H1 (cell line): ENCODE measurements around the gene MAST1. TPM values are rescaled to one million over a fixed set of nuclear protein-coding genes. Genes with fewer than 3 reads are reported as not detected.

Experiments
- CTCF ChIA-PET: fragments of 300-600 bp; sonication (Branson Sonifier 250); formaldehyde crosslinking; loops from one replicate; lab custom pipeline; 2021; ENCODE audit not compliant: partially characterized antibody; lab: Charles Lee
- POLR2A ChIA-PET: fragments of 300-600 bp; sonication (Branson Sonifier 250); formaldehyde crosslinking; loops from one replicate; lab custom pipeline; 2021; ENCODE audit warnings: inconsistent platforms; ENCODE audit not compliant: partially characterized antibody; lab: Charles Lee
- DNase-seq, 2 experiments: peaks; one replicate each; pipeline versions ENCODE4 v3.0.0 to v3.0.0-alpha.2; 2010 to 2022; ENCODE audit warnings: low spot score in 2 of 2, low read depth in 1 of 2, mixed read lengths in 1 of 2
- FAIRE-seq: peaks from 2 replicates; lab custom pipeline; 2011; peaks lifted over from hg19 to GRCh38; lab: Jason Lieb, UNC
- H2AFZ ChIP-seq: 2 replicates; pipeline ENCODE4 v1.8.1; 2012; ENCODE audit warnings: low read length, inconsistent platforms
- H2AK5ac ChIP-seq: 2 replicates; pipeline ENCODE4 v1.6.1; 2013; ENCODE audit warnings: low read depth, low read length
- H2BK120ac ChIP-seq: replicated peaks from 2 replicates; pipeline ENCODE3; 2013; ENCODE audit warnings: low read depth, low read length, inconsistent platforms
- H2BK12ac ChIP-seq: 2 replicates; pipeline ENCODE4 v1.6.1; 2013; ENCODE audit warnings: low read depth, low read length
- H2BK15ac ChIP-seq: 2 replicates; pipeline ENCODE4 v1.6.1; 2013; ENCODE audit warnings: low read length
- H2BK20ac ChIP-seq: 2 replicates; pipeline ENCODE4 v1.6.1; 2013; ENCODE audit warnings: low read length
- H2BK5ac ChIP-seq: 2 replicates; pipeline ENCODE4 v1.6.1; 2013; ENCODE audit warnings: low read depth, low read length
- H3K14ac ChIP-seq: 2 replicates; pipeline ENCODE4 v1.6.1; 2013; ENCODE audit warnings: inconsistent platforms; ENCODE audit not compliant: insufficient read length
- H3K18ac ChIP-seq: 2 replicates; pipeline ENCODE4 v1.6.1; 2013; ENCODE audit warnings: low read length; ENCODE audit errors: extremely low read depth
- H3K23ac ChIP-seq: 2 replicates; pipeline ENCODE4 v1.6.1; 2013; ENCODE audit warnings: inconsistent platforms; ENCODE audit not compliant: insufficient read length
- H3K23me2 ChIP-seq: 2 replicates; pipeline ENCODE4 v1.6.1; 2013; ENCODE audit warnings: low read depth, low read length
- H3K27ac ChIP-seq: 2 replicates; pipeline ENCODE4 v1.6.1; 2011; ENCODE audit warnings: low read depth, low read length, inconsistent platforms
- H3K27me3 ChIP-seq, 4 experiments: replicated peaks in 1 of 4; 1 replicate in 1 of 4; 2 replicates in 3 of 4; pipeline versions ENCODE4 v1.6.1 to v1.8.1; 2011 to 2013; ENCODE audit warnings: low read length in 3 of 4, mild to moderate bottlenecking in 3 of 4, inconsistent platforms in 2 of 4, mixed read lengths in 2 of 4, moderate library complexity in 1 of 4; ENCODE audit not compliant: control insufficient read depth in 3 of 4, insufficient read depth in 3 of 4; ENCODE audit errors: extremely low read depth in 1 of 4
- H3K36me3 ChIP-seq, 4 experiments: 2 replicates each; pipeline versions ENCODE4 v1.6.1 to v1.8.1; 2011 to 2013; ENCODE audit warnings: mild to moderate bottlenecking in 4 of 4, low read length in 3 of 4, moderate library complexity in 2 of 4, control low read depth in 1 of 4, inconsistent platforms in 1 of 4; ENCODE audit not compliant: insufficient read depth in 4 of 4, control insufficient read depth in 2 of 4
- H3K4ac ChIP-seq: replicated peaks from 2 replicates; pipeline ENCODE3; 2013; ENCODE audit warnings: low read length, low read depth, mixed read lengths, inconsistent platforms; ENCODE audit not compliant: insufficient read length
- H3K4me1 ChIP-seq, 4 experiments: replicated peaks in 1 of 4; 1 replicate in 1 of 4; 2 replicates in 3 of 4; pipeline versions ENCODE4 v1.6.1 to v1.8.1; 2011 to 2013; ENCODE audit warnings: low read length in 3 of 4, inconsistent platforms in 2 of 4, mixed read lengths in 1 of 4; ENCODE audit not compliant: insufficient read depth in 4 of 4, control insufficient read depth in 3 of 4
- H3K4me2 ChIP-seq, 2 experiments: 2 replicates each; pipeline versions ENCODE4 v1.6.1 to v1.8.1; 2011 to 2013; ENCODE audit warnings: low read depth in 2 of 2, low read length in 2 of 2, control low read depth in 1 of 2, inconsistent platforms in 1 of 2, mild to moderate bottlenecking in 1 of 2; ENCODE audit not compliant: insufficient read depth in 1 of 2
- H3K4me3 ChIP-seq, 4 experiments: fragments of 200-600, 300-600 bp in 1 of 4; sonication (generic), shearing (Covaris generic), sonication (Bioruptor Twin) in 1 of 4; 2 replicates each; pipeline versions ENCODE4 v1.5.1 to v1.8.1; 2011 to 2016; ENCODE audit warnings: low read length in 4 of 4, low read depth in 3 of 4, control low read depth in 2 of 4, inconsistent platforms in 2 of 4, mild to moderate bottlenecking in 2 of 4, mixed read lengths in 1 of 4, moderate library complexity in 1 of 4; ENCODE audit not compliant: insufficient read depth in 2 of 4; ENCODE audit errors: extremely low read depth in 1 of 4
- H3K56ac ChIP-seq: replicated peaks from 2 replicates; pipeline ENCODE3; 2013; ENCODE audit warnings: low read depth, mild to moderate bottlenecking, mixed read lengths, low read length, inconsistent platforms; ENCODE audit not compliant: insufficient read length
- H3K79me1 ChIP-seq: 2 replicates; pipeline ENCODE4 v1.6.1; 2013; ENCODE audit warnings: low read depth, low read length, control low read depth
- H3K79me2 ChIP-seq, 2 experiments: 2 replicates each; pipeline versions ENCODE4 v1.6.1 to v1.8.1; 2012 to 2013; ENCODE audit warnings: low read length in 2 of 2, mild to moderate bottlenecking in 2 of 2, inconsistent platforms in 1 of 2; ENCODE audit not compliant: insufficient read depth in 2 of 2, control insufficient read depth in 1 of 2
- H3K9ac ChIP-seq, 4 experiments: replicated peaks in 1 of 4; 1 replicate in 1 of 4; 2 replicates in 3 of 4; pipeline versions ENCODE4 v1.6.1 to v1.8.1; 2011 to 2013; ENCODE audit warnings: low read depth in 3 of 4, low read length in 3 of 4, control low read depth in 2 of 4, mild to moderate bottlenecking in 2 of 4, moderate library complexity in 2 of 4, inconsistent platforms in 1 of 4; ENCODE audit errors: extremely low read depth in 1 of 4
- H3K9me3 ChIP-seq, 2 experiments: 2 replicates each; pipeline versions ENCODE4 v1.6.1 to v1.8.1; 2012 to 2013; ENCODE audit warnings: mild to moderate bottlenecking in 2 of 2, moderate library complexity in 2 of 2, control low read depth in 1 of 2, inconsistent platforms in 1 of 2, low read depth in 1 of 2, low read length in 1 of 2, mixed read lengths in 1 of 2; ENCODE audit not compliant: insufficient read depth in 2 of 2
- H4K20me1 ChIP-seq, 2 experiments: replicated peaks in 1 of 2; 2 replicates each; pipeline versions ENCODE3 to v1.8.1; 2011 to 2013; ENCODE audit warnings: inconsistent platforms in 2 of 2, low read length in 2 of 2, mild to moderate bottlenecking in 1 of 2; ENCODE audit not compliant: insufficient read depth in 2 of 2, control insufficient read depth in 1 of 2
- H4K5ac ChIP-seq: 2 replicates; pipeline ENCODE4 v1.6.1; 2013; ENCODE audit warnings: low read length, low read depth, mixed read lengths, inconsistent platforms; ENCODE audit not compliant: insufficient read length
- H4K8ac ChIP-seq: 2 replicates; pipeline ENCODE4 v1.8.0; 2013; ENCODE audit warnings: mild to moderate bottlenecking, moderate library complexity, low read length, inconsistent platforms; ENCODE audit not compliant: insufficient read depth; ENCODE audit errors: extremely low read depth
- H4K91ac ChIP-seq: replicated peaks from 2 replicates; pipeline ENCODE3; 2013; ENCODE audit warnings: low read length, mixed read lengths, inconsistent platforms; ENCODE audit not compliant: insufficient read length
- BACH1 ChIP-seq: IDR thresholded peaks from 2 replicates; pipeline ENCODE4 v1.6.1; 2012; ENCODE audit warnings: low read length, improper control_type of control experiment
- CHD1 ChIP-seq: IDR thresholded peaks from 2 replicates; pipeline ENCODE4 v1.6.1; 2012; ENCODE audit warnings: low read depth, low read length, improper control_type of control experiment
- EGR1 ChIP-seq: IDR thresholded peaks from 2 replicates; pipeline ENCODE4 v1.6.1; 2011; ENCODE audit warnings: low read depth, low read length, borderline replicate concordance
- KDM4A ChIP-seq: IDR thresholded peaks from one replicate; pipeline ENCODE4 v1.7.1; 2012; ENCODE audit warnings: low read depth, mild to moderate bottlenecking, moderate library complexity, low read length, inconsistent platforms; ENCODE audit not compliant: severe bottlenecking
- KDM5A ChIP-seq: fragments of 200-600 bp; IDR thresholded peaks from 2 replicates; pipeline ENCODE4 v1.7.1; 2012; ENCODE audit warnings: mild to moderate bottlenecking, low read length, inconsistent platforms, mixed read lengths
- POLR2A ChIP-seq, 2 experiments: IDR thresholded peaks; 1 replicate in 1 of 2; 2 replicates in 1 of 2; pipeline ENCODE4 v1.6.1; 2011; ENCODE audit warnings: low read depth in 2 of 2, low read length in 2 of 2, mild to moderate bottlenecking in 2 of 2; ENCODE audit errors: control extremely low read depth in 1 of 2
- RNF2 ChIP-seq: fragments of 200-900, 300-1000 bp; sonication (generic); IDR thresholded peaks from 2 replicates; pipeline ENCODE4 v1.7.1; 2016; ENCODE audit warnings: borderline replicate concordance, low read depth, mild to moderate bottlenecking, antibody characterized with exemption, low read length; ENCODE audit not compliant: poor library complexity, severe bottlenecking; ENCODE audit errors: missing control alignments
- TAF1 ChIP-seq: IDR thresholded peaks from 2 replicates; pipeline ENCODE4 v1.6.1; 2011; ENCODE audit warnings: mild to moderate bottlenecking, low read depth, low read length
- WGBS, 2 experiments: shearing (Covaris generic) in 1 of 2; methylation state at CpG; one replicate each; pipeline versions ENCODE4 v1.1.6 to v1.1.7; 2013 to 2015; ENCODE audit warnings: low lambda C conversion rate in 2 of 2, mixed read lengths in 2 of 2, inconsistent platforms in 1 of 2, low coverage in 1 of 2, missing lambda C conversion rate in 1 of 2; ENCODE audit not compliant: insufficient replicate concordance in 2 of 2, insufficient coverage in 1 of 2, insufficient read length in 1 of 2; ENCODE audit errors: extremely low coverage in 1 of 2, missing lambda C conversion rate in 1 of 2; 5-methylcytosine and 5-hydroxymethylcytosine counted together
- polyA plus RNA-seq, 7 experiments: library from polyadenylated mRNA; depleted of rRNA in 3 of 7; stranded (reverse) in 5 of 7; unstranded in 2 of 7; fragments of >200 nt in 5 of 7; fragments of 200-250 nt in 2 of 7; gene quantifications; 1 replicate in 5 of 7; 2 replicates in 1 of 7; 4 replicates in 1 of 7; pipeline versions ENCODE4 v1.2.1 to v1.2.3, GENCODE V29; 2011 to 2013; ENCODE audit warnings: missing spikeins in 2 of 7, mixed read lengths in 2 of 7
- total RNA-seq: library from RNA; stranded (reverse); fragmentation: NEBNext Ultra II Directional; extraction: Animal tissue kit (Norgen Biotek cat#: 25700); gene quantifications from 2 replicates; pipeline ENCODE4 v1.2.1, GENCODE V29; 2021
- TF ChIP-seq, protein P1 (sequence below), 3 experiments: IDR thresholded peaks; 1 replicate in 2 of 3; 2 replicates in 1 of 3; pipeline versions ENCODE4 v1.5.1 to v1.6.1; 2011; ENCODE audit warnings: low read length in 3 of 3, mild to moderate bottlenecking in 3 of 3, inconsistent platforms in 2 of 3, low read depth in 1 of 3, moderate library complexity in 1 of 3; ENCODE audit not compliant: insufficient read depth in 1 of 3; ENCODE audit errors: control extremely low read depth in 1 of 3

Gene MAST1
- total and polyA plus RNA-seq, 2 of the 8 experiments (the other 6 are each of a cell fraction or from before 2014, with no cell fraction given) = 15.6 to 28.3 TPM

DNA sequence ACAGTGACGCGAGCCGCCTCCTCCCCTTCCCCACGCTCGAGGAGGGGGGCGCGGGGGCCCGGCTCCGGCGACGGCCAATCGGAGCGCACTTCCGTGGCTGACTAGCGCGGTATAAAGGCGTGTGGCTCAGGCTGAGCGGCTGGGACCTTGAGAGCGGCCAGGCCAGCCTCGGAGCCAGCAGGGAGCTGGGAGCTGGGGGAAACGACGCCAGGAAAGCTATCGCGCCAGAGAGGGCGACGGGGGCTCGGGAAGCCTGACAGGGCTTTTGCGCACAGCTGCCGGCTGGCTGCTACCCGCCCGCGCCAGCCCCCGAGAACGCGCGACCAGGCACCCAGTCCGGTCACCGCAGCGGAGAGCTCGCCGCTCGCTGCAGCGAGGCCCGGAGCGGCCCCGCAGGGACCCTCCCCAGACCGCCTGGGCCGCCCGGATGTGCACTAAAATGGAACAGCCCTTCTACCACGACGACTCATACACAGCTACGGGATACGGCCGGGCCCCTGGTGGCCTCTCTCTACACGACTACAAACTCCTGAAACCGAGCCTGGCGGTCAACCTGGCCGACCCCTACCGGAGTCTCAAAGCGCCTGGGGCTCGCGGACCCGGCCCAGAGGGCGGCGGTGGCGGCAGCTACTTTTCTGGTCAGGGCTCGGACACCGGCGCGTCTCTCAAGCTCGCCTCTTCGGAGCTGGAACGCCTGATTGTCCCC lies 46.8 kb upstream of the MAST1 start, which contains the start of gene JUNB:
Gene JUNB (plus strand): TSS at position 142 of the 706 bp plus-strand sequence. CDS start 286 bp downstream, at position 428.
- Histone ChIP-seq H3K9ac (peak within 1 kb of the TSS in 3 of 4 experiments; percentile 46 to 63 (median 61); a peak in 6 of 7 replicates), H2BK12ac (no peak within 1 kb of the TSS), H4K91ac (no peak within 1 kb of the TSS), H2AK5ac (no peak within 1 kb of the TSS; the same call in 1 of the 2 replicates), H3K36me3 (no peaks in the 10 kb centered on the region), H2AFZ (no peak within 1 kb of the TSS), H3K9me3 (no peaks in the 10 kb centered on the region), H4K8ac (peak within 1 kb of the TSS; percentile 81), H2BK15ac (no peak within 1 kb of the TSS), H3K27ac (no peak within 1 kb of the TSS), H3K79me1 (no peaks in the 10 kb centered on the region), H3K4ac (no peak within 1 kb of the TSS), H3K23ac (no peak within 1 kb of the TSS), H2BK120ac (no peak within 1 kb of the TSS), H3K4me2 (peak within 1 kb of the TSS; percentile 74 to 97), H4K20me1 (no peaks in the 10 kb centered on the region), H2BK5ac (no peak within 1 kb of the TSS), H3K14ac (no peak within 1 kb of the TSS), H3K56ac (no peak within 1 kb of the TSS), H4K5ac (no peak within 1 kb of the TSS), H2BK20ac (no peak within 1 kb of the TSS), H3K27me3 (peaks cover 0 to 18% (median 13%) of the 10 kb centered on the region in 4 experiments; a peak in 5 of 7 replicates), H3K4me3 (peak within 1 kb of the TSS; percentile 46 to 71 (median 54)), H3K4me1 (peaks cover 9 to 39% (median 25%) of the 10 kb centered on the region in 4 experiments), H3K79me2 (no peaks in the 10 kb centered on the region), H3K23me2 (peaks cover 29% of the 10 kb centered on the region), H3K18ac (peak within 1 kb of the TSS; percentile 95)
- FAIRE-seq (no peak), DNase-seq (peak in 1 of 2 experiments; percentile 88)
- ChIA-PET POLR2A (interaction anchor here (0.7 to 15.2 kb wide), 18 partner anchors 9 to 95 kb away, joined by 3 to 317 read pairs (median 6); partner anchors contain the start of genes DNASE2, GET3, HOOK2 and PRDX2), CTCF (interaction anchor here (0.9 to 17.9 kb wide), 9 partner anchors 11 to 122 kb away, joined by 3 to 288 read pairs (median 4); partner anchors contain the start of genes RNASEH2A and THSD8)
- 3% methylated on average over 60 of the region's 73 CpGs; no CpG with 5 or more reads in 1 of the 2 experiments for WGBS, 2 experiments
- peak; percentile 93 for TF ChIP-seq TAF1
- TF ChIP-seq KDM4A = no peak
- no peak for TF ChIP-seq EGR1
- TF ChIP-seq POLR2A (IDR thresholded peaks at IDR 0.05; ENCODE audit: control extremely low read depth in 1 of 2, low read depth in 2 of 2, low read length in 2 of 2) = peak; percentile 95 to 99
- TF ChIP-seq, protein P1, sequence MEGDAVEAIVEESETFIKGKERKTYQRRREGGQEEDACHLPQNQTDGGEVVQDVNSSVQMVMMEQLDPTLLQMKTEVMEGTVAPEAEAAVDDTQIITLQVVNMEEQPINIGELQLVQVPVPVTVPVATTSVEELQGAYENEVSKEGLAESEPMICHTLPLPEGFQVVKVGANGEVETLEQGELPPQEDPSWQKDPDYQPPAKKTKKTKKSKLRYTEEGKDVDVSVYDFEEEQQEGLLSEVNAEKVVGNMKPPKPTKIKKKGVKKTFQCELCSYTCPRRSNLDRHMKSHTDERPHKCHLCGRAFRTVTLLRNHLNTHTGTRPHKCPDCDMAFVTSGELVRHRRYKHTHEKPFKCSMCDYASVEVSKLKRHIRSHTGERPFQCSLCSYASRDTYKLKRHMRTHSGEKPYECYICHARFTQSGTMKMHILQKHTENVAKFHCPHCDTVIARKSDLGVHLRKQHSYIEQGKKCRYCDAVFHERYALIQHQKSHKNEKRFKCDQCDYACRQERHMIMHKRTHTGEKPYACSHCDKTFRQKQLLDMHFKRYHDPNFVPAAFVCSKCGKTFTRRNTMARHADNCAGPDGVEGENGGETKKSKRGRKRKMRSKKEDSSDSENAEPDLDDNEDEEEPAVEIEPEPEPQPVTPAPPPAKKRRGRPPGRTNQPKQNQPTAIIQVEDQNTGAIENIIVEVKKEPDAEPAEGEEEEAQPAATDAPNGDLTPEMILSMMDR (IDR thresholded peaks at IDR 0.05; ENCODE audit: control extremely low read depth in 1 of 3, insufficient read depth in 1 of 3, low read depth in 1 of 3, low read length in 3 of 3) = no peak
- no peak for TF ChIP-seq KDM5A
- no peak for TF ChIP-seq CHD1
- TF ChIP-seq RNF2 = no peak
- no peak for TF ChIP-seq BACH1
